ENCODE measurements around the gene KLHL40.

GRCh38 chr3:42712344-42712648, 27.0 kb downstream of the KLHL40 start:
- TF ChIP-seq EZH2 (IDR thresholded peaks at IDR 0.05; ENCODE audit: borderline replicate concordance, insufficient read depth, low read length, poor library complexity, severe bottlenecking) (no peak), CTCF (IDR thresholded peaks at IDR 0.05; ENCODE audit: poor library complexity, severe bottlenecking) (no peak), POLR2AphosphoS5 (IDR thresholded peaks at IDR 0.05) (no peak), EP300 (conservative IDR thresholded peaks at IDR 0.05; ENCODE audit: poor library complexity, severe bottlenecking) (no peak), MXI1 (conservative IDR thresholded peaks at IDR 0.05; ENCODE audit: poor library complexity, severe bottlenecking) (no peak), RAD21 (conservative IDR thresholded peaks at IDR 0.05) (no peak), SMC3 (conservative IDR thresholded peaks at IDR 0.05; ENCODE audit: poor library complexity) (no peak)
